Smooth muscle cell (in vitro differentiated cells): Measurements from ENCODE around the gene TEX19. TPM values are rescaled to one million over a fixed set of nuclear protein-coding genes. Genes with fewer than 3 reads are reported as not detected.
A peak's percentile ranks its signal among the peaks of the same experiment; 100 is the strongest.

ENCODE experiments used
- DNase-seq: peaks from one replicate; lab custom pipeline; 2025; ENCODE audit not compliant: unreplicated experiment; lab: John Stamatoyannopoulos, UW
- H2AFZ ChIP-seq: fragments of 200-600 bp; sonication (generic); 2 replicates; pipeline ENCODE4 v1.6.0; 2016; ENCODE audit warnings: antibody characterized with exemption, low read depth, mild to moderate bottlenecking
- H3F3A ChIP-seq: fragments of 200-600 bp; sonication (generic); 2 replicates; pipeline ENCODE4 v1.6.0; 2017; ENCODE audit warnings: antibody characterized with exemption, low read depth
- H3K27ac ChIP-seq: fragments of 200-600 bp; sonication (generic); 2 replicates; pipeline ENCODE4 v1.5.1; 2016; ENCODE audit warnings: low read depth, mild to moderate bottlenecking
- H3K27me3 ChIP-seq: fragments of 200-600 bp; sonication (generic); 2 replicates; pipeline ENCODE4 v1.6.1; 2016; ENCODE audit warnings: low read depth, mild to moderate bottlenecking
- H3K36me3 ChIP-seq: fragments of 200-600 bp; sonication (generic); 2 replicates; pipeline ENCODE4 v1.5.1; 2016; ENCODE audit warnings: low read depth
- H3K4me1 ChIP-seq: fragments of 200-600 bp; sonication (generic); 2 replicates; pipeline ENCODE4 v1.5.1; 2016; ENCODE audit warnings: low read depth
- H3K4me2 ChIP-seq: fragments of 200-600 bp; sonication (generic); 2 replicates; pipeline ENCODE4 v1.6.0; 2016; ENCODE audit warnings: mild to moderate bottlenecking
- H3K4me3 ChIP-seq: fragments of 200-600 bp; sonication (generic); 2 replicates; pipeline ENCODE4 v1.5.1; 2016; ENCODE audit warnings: mild to moderate bottlenecking
- H3K79me2 ChIP-seq: fragments of 200-600 bp; sonication (generic); 2 replicates; pipeline ENCODE4 v1.6.0; 2016; ENCODE audit warnings: low read depth, mild to moderate bottlenecking
- H3K9ac ChIP-seq: fragments of 200-600 bp; sonication (generic); 2 replicates; pipeline ENCODE4 v1.6.0; 2016; ENCODE audit warnings: low read depth
- H3K9me3 ChIP-seq: fragments of 200-600 bp; sonication (generic); replicated peaks from 2 replicates; pipeline ENCODE4 v1.5.1; 2016; ENCODE audit warnings: low read depth
- H4K20me1 ChIP-seq: fragments of 200-600 bp; sonication (generic); 2 replicates; pipeline ENCODE4 v1.6.0; 2016; ENCODE audit warnings: low read depth
- WGBS: methylation state at CpG from one replicate; pipeline ENCODE4 v1.1.7; 2016; ENCODE audit warnings: low lambda C conversion rate; 5-methylcytosine and 5-hydroxymethylcytosine counted together
- polyA plus RNA-seq: library from polyadenylated mRNA; unstranded; fragments of >200 nt; fragmentation: Nextera tagmentation; extraction: Ambion mirVana; gene quantifications from 2 replicates; pipeline ENCODE4 v1.2.1, GENCODE V29; 2016
- total RNA-seq: library from RNA; depleted of rRNA; stranded (reverse); fragments of >200 nt; gene quantifications from 2 replicates; pipeline ENCODE4 v1.2.3, GENCODE V29; 2014
- TF ChIP-seq, protein P1 (sequence below): fragments of 200-600 bp; sonication (generic); IDR thresholded peaks from 2 replicates; pipeline ENCODE4 v1.5.1; 2017; ENCODE audit warnings: borderline replicate concordance, mild to moderate bottlenecking, antibody characterized with exemption; ENCODE audit not compliant: insufficient read depth, poor library complexity, severe bottlenecking

TEX19 gene
- total and polyA plus RNA-seq, 2 experiments from 2014 or later = not detected

DNA sequence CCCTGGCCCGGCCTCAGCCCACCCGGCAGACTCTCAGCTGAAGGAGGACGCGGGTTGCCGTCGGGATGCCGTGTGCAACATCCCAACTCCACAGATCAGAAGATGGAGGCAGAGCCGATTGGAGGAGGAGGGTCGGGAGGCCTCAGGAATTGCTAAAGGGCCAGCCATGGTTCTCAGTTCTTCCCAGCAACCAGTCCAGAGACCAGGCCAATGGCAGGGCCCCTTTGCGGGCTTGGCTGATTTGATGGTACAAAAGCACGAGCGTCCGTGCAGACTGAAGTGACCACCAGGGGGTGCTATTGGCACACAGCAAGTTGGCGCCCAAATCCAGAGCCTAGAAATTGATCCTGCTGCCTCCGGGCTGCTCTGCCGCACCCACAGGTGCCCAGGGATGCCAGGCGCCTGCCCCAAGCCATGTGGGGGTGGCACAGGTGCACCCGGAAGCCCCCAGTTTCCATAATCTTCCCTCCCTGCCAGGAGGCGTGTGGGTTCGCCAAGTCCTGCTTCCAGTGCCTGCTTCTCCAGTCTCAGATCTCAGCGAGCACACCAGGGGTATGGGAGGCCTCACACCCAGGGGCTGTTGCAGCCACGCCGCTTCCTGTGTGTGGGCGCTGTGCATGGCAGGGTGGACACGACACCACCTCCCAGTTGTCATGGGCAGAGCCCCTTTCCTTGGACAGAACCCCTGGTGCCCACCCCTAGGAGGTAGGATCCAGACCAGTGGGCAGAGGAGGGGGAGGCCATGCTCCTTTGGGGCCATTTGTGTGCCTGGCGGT lies 7.1 kb upstream of the TEX19 start:
- Histone ChIP-seq H3K27ac (no peak overlapping the region), H3K4me1 (no peaks in the 10 kb centered on the region), H3K9me3 (no peaks in the 10 kb centered on the region), H3K79me2 (no peaks in the 10 kb centered on the region), H3K4me2 (no peak overlapping the region), H3K4me3 (no peak overlapping the region), H3K27me3 (no peaks in the 10 kb centered on the region), H3K9ac (no peak overlapping the region), H4K20me1 (no peaks in the 10 kb centered on the region), H2AFZ (no peak overlapping the region), H3F3A (no peaks in the 10 kb centered on the region), H3K36me3 (no peaks in the 10 kb centered on the region)
- WGBS = 45% methylated on average over 26 of the region's 26 CpGs
- DNase-seq = peak; percentile 48
- TF ChIP-seq, protein P1, sequence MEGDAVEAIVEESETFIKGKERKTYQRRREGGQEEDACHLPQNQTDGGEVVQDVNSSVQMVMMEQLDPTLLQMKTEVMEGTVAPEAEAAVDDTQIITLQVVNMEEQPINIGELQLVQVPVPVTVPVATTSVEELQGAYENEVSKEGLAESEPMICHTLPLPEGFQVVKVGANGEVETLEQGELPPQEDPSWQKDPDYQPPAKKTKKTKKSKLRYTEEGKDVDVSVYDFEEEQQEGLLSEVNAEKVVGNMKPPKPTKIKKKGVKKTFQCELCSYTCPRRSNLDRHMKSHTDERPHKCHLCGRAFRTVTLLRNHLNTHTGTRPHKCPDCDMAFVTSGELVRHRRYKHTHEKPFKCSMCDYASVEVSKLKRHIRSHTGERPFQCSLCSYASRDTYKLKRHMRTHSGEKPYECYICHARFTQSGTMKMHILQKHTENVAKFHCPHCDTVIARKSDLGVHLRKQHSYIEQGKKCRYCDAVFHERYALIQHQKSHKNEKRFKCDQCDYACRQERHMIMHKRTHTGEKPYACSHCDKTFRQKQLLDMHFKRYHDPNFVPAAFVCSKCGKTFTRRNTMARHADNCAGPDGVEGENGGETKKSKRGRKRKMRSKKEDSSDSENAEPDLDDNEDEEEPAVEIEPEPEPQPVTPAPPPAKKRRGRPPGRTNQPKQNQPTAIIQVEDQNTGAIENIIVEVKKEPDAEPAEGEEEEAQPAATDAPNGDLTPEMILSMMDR = peak; percentile 93

DNA sequence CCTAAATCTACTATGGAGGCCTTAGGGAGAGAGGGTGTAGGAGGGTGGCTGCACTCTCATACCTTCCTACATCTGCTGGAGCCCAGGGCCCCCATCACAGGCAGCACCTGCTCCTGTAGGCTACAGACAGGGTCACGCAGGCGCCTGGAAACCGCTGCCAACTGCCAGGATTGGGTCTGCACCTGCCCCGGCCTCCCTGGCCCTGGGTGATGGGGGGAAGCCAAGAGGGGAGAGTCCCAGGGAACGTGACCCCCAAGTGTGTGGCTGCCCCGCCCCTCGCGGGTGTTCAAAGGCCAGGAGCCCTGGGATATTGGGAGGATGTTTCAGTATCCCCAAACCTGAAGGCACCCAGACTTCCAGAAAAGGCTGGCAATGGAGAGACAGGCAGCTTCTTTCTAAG lies 5.6 kb upstream of the TEX19 start:
- Histone ChIP-seq H3K79me2 (no peaks in the 10 kb centered on the region), H3K9me3 (no peaks in the 10 kb centered on the region), H3F3A (no peaks in the 10 kb centered on the region), H3K27ac (no peak overlapping the region), H3K4me3 (no peak overlapping the region), H2AFZ (no peak overlapping the region), H3K4me1 (no peaks in the 10 kb centered on the region), H3K4me2 (no peak overlapping the region), H4K20me1 (no peaks in the 10 kb centered on the region), H3K9ac (no peak overlapping the region), H3K27me3 (no peaks in the 10 kb centered on the region), H3K36me3 (no peaks in the 10 kb centered on the region)
- 91% methylated on average over 8 of the region's 8 CpGs for WGBS
- TF ChIP-seq, protein P1 = no peak
- no peak for DNase-seq

DNA sequence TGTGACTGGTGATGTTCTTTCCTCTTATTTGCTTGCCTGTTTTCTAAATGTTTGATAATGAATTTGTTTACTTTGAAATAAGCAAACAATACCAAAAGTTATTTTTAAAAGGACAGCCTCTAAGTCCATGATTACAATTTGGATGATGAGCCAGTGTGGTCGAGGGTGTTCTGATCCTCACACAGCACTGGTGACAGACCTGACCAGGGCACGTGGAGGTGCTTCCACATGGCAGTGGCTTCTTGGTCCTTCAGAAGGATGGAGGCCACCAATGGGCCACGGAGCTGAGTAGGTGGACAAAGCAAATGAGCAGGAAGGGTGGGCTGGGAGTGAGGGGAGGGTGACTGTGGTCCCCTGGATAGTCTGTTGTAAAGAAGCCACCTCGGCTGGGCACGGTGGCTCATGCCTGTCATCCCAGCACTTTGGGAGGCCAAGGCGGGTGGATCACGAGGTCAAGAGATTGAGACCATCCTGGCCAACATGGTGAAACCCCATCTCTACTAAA lies 4.2 kb upstream of the TEX19 start:
- H3K36me3 ChIP-seq = no peaks in the 10 kb centered on the region
- no peaks in the 10 kb centered on the region for H4K20me1 ChIP-seq
- no peak for DNase-seq
- TF ChIP-seq, protein P1 = no peak
- no peak overlapping the region for H3K4me2 ChIP-seq
- H3F3A ChIP-seq = no peaks in the 10 kb centered on the region
- no peak overlapping the region for H3K27ac ChIP-seq
- H3K27me3 ChIP-seq = no peaks in the 10 kb centered on the region
- H3K4me3 ChIP-seq = no peak overlapping the region
- no peaks in the 10 kb centered on the region for H3K4me1 ChIP-seq
- H3K9ac ChIP-seq = no peak overlapping the region
- no peak overlapping the region for H2AFZ ChIP-seq
- H3K9me3 ChIP-seq = no peaks in the 10 kb centered on the region
- WGBS = 92% methylated on average over 7 of the region's 7 CpGs
- no peaks in the 10 kb centered on the region for H3K79me2 ChIP-seq
